ENCODE data around the gene MAPK1IP1L. TPM values are rescaled to one million over a fixed set of nuclear protein-coding genes. Genes with fewer than 3 reads are reported as not detected.
A peak's percentile ranks its signal among the peaks of the same experiment; 100 is the strongest.

The MAPK1IP1L gene
- total and polyA plus RNA-seq, 2 of the 13 experiments (the other 11 are each of a cell fraction or from before 2014, with no cell fraction given): 27.8 to 68.4 TPM

- no peak for TF ChIP-seq HMGXB3 (CRISPR knock-in tag; IDR thresholded peaks at IDR 0.05; ENCODE audit: borderline replicate concordance)
- no peak for TF ChIP-seq PHB2 (IDR thresholded peaks at IDR 0.05; ENCODE audit: partially characterized antibody)
- peak; percentile 38; the same call in 1 of the 3 replicates for TF ChIP-seq MXI1 (IDR thresholded peaks at IDR 0.05; ENCODE audit: borderline replicate concordance, low read depth, low read length)
- peak; percentile 70; the same call in 1 of the 2 replicates for TF ChIP-seq NR2F6 (IDR thresholded peaks at IDR 0.05)
- peak; percentile 88 for TF ChIP-seq NR2F6 (CRISPR knock-in tag; IDR thresholded peaks at IDR 0.05)
- TF ChIP-seq FOXA1 (IDR thresholded peaks at IDR 0.05): no peak
- peak; percentile 30; the same call in 1 of the 2 replicates for TF ChIP-seq FOXA1 (CRISPR knock-in tag; IDR thresholded peaks at IDR 0.05)
- TF ChIP-seq ZNF646 (CRISPR knock-in tag; IDR thresholded peaks at IDR 0.05): no peak
- no peak for TF ChIP-seq ZNF44 (CRISPR knock-in tag; IDR thresholded peaks at IDR 0.05)
- no peak for TF ChIP-seq JARID2 (CRISPR knock-in tag; IDR thresholded peaks at IDR 0.05; ENCODE audit: insufficient replicate concordance)
- peak; percentile 40; the same call in 1 of the 2 replicates for TF ChIP-seq NKX3-1 (CRISPR knock-in tag; IDR thresholded peaks at IDR 0.05)
- TF ChIP-seq MYPOP (CRISPR knock-in tag; IDR thresholded peaks at IDR 0.05): peak; percentile 76; the same call in 1 of the 2 replicates
- no peak for TF ChIP-seq ZNF383 (CRISPR knock-in tag; IDR thresholded peaks at IDR 0.05; ENCODE audit: borderline replicate concordance)
- TF ChIP-seq ZNF326 (CRISPR knock-in tag; IDR thresholded peaks at IDR 0.05; ENCODE audit: borderline replicate concordance): no peak
- TF ChIP-seq PTBP1 (IDR thresholded peaks at IDR 0.05; ENCODE audit: low read depth, low read length, poor library complexity, severe bottlenecking): no peak
- TF ChIP-seq CENPX (CRISPR knock-in tag; IDR thresholded peaks at IDR 0.05): no peak
- peak; percentile 87 for TF ChIP-seq DPF2 (CRISPR knock-in tag; IDR thresholded peaks at IDR 0.05; ENCODE audit: borderline replicate concordance, low read depth)
- TF ChIP-seq JUNB (CRISPR knock-in tag; IDR thresholded peaks at IDR 0.05; ENCODE audit: borderline replicate concordance): peak; percentile 82; the same call in 1 of the 2 replicates
- TF ChIP-seq MATR3 (CRISPR knock-in tag; IDR thresholded peaks at IDR 0.05): no peak
Observed at GRCh38 chr14:55103005-55103640, 51.7 kb downstream of the MAPK1IP1L start (continued).

All from HepG2 (cell line).